HG03280 (cell line): Measurements from ENCODE around the gene TTC21B.

Experiments used
- ATAC-seq: cut with Tn5 transposase; IDR thresholded peaks from one replicate; pipeline ENCODE4 v1.9.1; 2021; ENCODE audit warnings: mild to moderate bottlenecking, moderate library complexity; ENCODE audit not compliant: unreplicated experiment

Gene TTC21B

DNA sequence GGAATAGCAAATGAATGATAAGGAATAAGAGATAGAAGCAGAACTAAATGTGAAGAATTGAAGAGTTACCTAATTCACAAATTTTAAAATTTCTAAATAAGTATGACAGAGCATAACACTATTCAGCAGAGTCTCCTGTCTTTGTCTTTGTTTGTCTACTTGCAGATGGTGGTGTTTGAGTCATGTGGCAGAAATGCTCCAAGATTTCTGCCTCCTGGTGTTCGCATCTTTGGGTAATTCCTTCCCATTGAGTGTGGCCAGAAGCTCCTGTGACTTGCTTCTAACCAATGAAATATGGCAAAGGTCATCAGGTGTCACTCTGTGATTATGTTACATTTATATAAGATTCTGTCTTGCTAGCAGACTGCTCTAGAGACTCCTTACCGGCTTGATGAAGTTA is 114.0 kb downstream of the TTC21B start:
- ATAC-seq, result no peak

GRCh38 chr2:165837122-165837521 is 116.5 kb downstream of the TTC21B start:
- ATAC-seq, result no peak

DNA sequence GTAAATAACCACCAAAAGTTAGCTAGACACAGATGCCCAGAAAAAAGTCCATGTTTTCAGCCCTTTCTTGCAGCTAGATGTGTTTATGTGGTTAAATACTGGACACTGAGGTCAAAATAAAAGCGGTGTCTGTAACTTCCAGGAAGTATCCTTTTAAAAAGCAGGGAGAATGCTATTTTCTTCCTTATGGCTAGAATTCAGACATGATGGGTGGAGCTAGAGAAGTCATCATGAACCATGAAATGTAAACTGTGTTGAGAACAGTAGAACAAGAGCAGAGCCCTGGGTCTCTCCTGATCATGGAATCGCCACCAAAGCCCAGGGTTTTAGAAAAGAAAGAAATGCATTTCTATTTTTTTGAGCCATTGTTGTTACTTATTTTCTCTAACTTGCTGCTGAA is 118.2 kb downstream of the TTC21B start:
- no peak for ATAC-seq

DNA sequence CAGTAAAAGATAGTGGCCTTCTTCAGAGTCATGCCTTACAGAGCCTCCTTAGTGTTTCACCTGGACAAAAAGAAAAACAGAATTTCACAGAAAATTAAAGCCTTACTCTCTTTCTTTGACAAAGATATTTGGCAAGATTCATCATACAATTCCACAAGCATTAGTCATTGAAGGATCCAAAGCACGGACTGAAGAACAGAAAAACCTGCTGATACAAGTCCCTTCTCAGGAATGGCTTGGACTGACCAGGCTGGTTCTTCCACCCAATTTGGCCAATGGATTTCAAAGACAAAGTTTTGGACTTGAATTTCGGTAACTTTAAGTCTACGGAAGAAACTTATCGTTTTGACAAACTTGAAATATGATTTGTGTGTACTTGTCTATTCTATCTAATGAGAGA is 120.4 kb downstream of the TTC21B start:
- ATAC-seq, result no peak

DNA sequence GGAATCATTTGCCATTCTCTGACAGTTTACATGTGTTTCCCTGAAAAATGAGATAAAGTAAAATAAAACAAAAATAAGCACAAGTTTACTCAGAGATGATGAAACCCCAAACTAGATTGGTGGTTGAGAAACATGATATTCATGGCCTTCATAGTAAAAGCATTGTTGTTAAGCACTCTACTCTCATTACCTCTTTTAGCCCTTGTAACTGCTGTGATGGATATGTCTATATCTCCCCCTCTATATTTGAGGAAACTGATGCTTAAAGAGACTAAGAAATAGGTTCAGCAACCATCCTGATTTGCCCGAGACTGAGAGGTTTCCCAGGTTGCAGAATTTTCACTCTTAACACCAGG is 125.7 kb downstream of the TTC21B start:
- no peak for ATAC-seq

DNA sequence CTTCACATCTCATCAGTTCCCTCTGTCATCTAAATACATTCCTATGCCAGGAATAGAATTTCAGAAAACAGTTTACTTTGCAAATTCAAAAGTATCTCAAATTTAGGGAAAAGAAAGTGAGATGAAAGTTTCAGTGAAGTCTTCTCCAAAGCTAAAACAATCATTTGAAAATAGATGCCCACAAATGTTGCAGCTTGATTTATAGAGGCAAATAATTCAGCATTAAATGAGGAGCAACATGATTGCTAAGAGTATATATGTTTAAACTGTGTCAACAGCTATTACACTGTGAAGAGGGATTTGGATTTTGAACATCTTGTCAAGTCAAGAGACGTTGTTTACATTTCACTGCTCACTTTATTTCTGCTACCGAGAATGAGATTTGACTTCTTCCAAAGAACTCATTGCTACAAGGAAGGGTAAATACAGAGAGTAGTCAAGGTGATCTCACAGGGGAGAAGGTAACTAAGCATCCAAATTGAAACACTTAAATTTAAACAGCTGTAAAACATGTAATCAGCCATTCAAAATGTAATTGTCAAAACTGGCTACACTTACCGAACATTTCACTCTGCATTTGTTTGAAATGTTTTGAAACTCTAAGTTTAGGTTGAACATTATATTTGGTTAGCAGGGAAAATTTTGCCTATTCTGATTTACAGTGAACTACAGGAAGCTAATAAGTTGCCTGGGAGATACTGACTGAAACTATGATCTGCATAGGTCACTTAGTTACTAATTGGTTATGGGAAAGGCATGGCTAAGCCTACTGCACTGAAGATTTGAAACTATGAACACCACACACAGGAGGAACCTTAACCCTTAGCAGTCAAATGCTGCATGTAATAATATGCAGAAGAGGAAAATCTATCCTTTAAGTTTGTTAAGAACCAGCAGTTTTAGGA is 126.3 kb downstream of the TTC21B start:
- peak; percentile 65 for ATAC-seq

DNA sequence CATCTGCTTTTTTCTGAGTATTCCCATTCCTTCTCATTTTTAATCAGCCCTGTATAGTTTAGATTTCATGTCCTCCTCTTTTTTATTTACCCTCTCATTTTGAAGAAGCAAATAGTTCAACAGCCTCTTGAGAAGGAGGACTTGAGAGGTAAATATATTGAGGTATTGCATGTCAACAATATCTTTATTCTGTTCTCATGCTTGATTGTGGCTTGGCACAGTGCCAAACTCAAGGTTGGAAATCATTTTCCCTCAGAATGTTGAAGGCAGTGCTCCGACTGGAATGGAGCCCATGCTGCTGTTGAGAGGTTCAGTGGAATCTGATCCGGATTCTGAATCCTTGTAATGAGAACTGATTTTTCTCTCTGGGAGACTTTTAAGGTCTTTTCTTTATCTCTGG is 128.5 kb downstream of the TTC21B start:
- no peak for ATAC-seq
